ENCODE data around the gene PCGF2. TPM values are rescaled to one million over a fixed set of nuclear protein-coding genes. Genes with fewer than 3 reads are reported as not detected.

PCGF2 gene
- total and polyA plus RNA-seq, 10 of the 15 experiments (the other 5 are each of a cell fraction or from before 2014, with no cell fraction given) = 2.7 to 35.6 (median 7.2) TPM

- TF ChIP-seq NFXL1 (IDR thresholded peaks at IDR 0.05; ENCODE audit: borderline replicate concordance) = no peak
These were observed 57.8 kb downstream of the PCGF2 start (continued) for GRCh38 chr17:38690386-38690785.

- ChIA-PET CTCF (interaction anchor here (1.1 to 1.6 kb wide), 2 partner anchors 10 to 48 kb away, joined by 3 to 7 read pairs; no protein-coding TSS in a partner anchor), RAD21 (ENCODE audit: unreplicated experiment) (no interaction called here), POLR2A (interaction anchor here (0.7 to 1.4 kb wide), 3 partner anchors 10 to 171 kb away, joined by 4 to 8 read pairs (median 7); no protein-coding TSS in a partner anchor), SMC1A (ENCODE audit: uncharacterized antibody, unreplicated experiment) (interaction anchor here (0.8 to 2.2 kb wide), 5 partner anchors 10 to 251 kb away, joined by 3 to 5 read pairs (median 4); partner anchors contain the start of gene EPOP)
- ATAC-seq (no peak), FAIRE-seq (no peak), DNase-seq (ENCODE audit: low read depth, low spot score) (no peak)
- in situ Hi-C loops (cut with MboI) (no loop called here), intact Hi-C loops (cut with micrococcal nuclease; ENCODE audit: unreplicated experiment) (no loop called here)
- Histone ChIP-seq H3K27ac (ENCODE audit: control insufficient read depth, insufficient read depth) (no peak overlapping the region), H3K36me3 (ENCODE audit: control insufficient read depth in 2 of 2, insufficient read depth in 2 of 2, low read length in 1 of 2) (no peaks in the 10 kb centered on the region), H4K20me1 (ENCODE audit: control insufficient read depth, insufficient read depth) (no peaks in the 10 kb centered on the region), H2AFZ (ENCODE audit: control insufficient read depth, low read depth, low read length) (no peak overlapping the region), H3K4me2 (ENCODE audit: control insufficient read depth, insufficient read depth) (no peak overlapping the region), H3K4me1 (ENCODE audit: control insufficient read depth, insufficient read depth, low read length) (no peaks in the 10 kb centered on the region), H3K9me3 (replicated peaks; ENCODE audit: control insufficient read depth, insufficient read depth, low read length) (no peaks in the 10 kb centered on the region), H3K27me3 (replicated peaks in 1 of 2; ENCODE audit: control insufficient read depth in 2 of 2, insufficient read depth in 2 of 2, low read length in 1 of 2) (no peaks in the 10 kb centered on the region), H3K9ac (ENCODE audit: control insufficient read depth, insufficient read depth, low read length) (no peak overlapping the region), H3K4me3 (no peak overlapping the region), H3K79me2 (ENCODE audit: control insufficient read depth, insufficient read depth, low read length) (no peaks in the 10 kb centered on the region)
- TF ChIP-seq E4F1 (IDR thresholded peaks at IDR 0.05; ENCODE audit: borderline replicate concordance, partially characterized antibody) = no peak
- no peak for TF ChIP-seq TCF7 (IDR thresholded peaks at IDR 0.05; ENCODE audit: borderline replicate concordance)
- no peak for TF ChIP-seq E2F8 (IDR thresholded peaks at IDR 0.05; ENCODE audit: low read depth, partially characterized antibody)
- no peak for TF ChIP-seq PML (IDR thresholded peaks at IDR 0.05; ENCODE audit: low read length)
- TF ChIP-seq NR2C2 (IDR thresholded peaks at IDR 0.05; ENCODE audit: borderline replicate concordance, control insufficient read depth, insufficient read length, low read depth) = no peak
- TF ChIP-seq GABPA (IDR thresholded peaks at IDR 0.05; ENCODE audit: low read depth) = no peak
- TF ChIP-seq CBX5 (IDR thresholded peaks at IDR 0.05; ENCODE audit: low read depth) = no peak
- no TSS peak for BruUV-seq (replicated peaks)
- 76% methylated on average over 5 of the region's 5 CpGs for WGBS (ENCODE audit: insufficient coverage, insufficient replicate concordance, low lambda C conversion rate, missing lambda C conversion rate)
These were observed 60.9 kb downstream of the PCGF2 start for GRCh38 chr17:38687286-38687685.

Measured in GM12878 (cell line).